Measurements from ENCODE around the gene CATSPERD. TPM values are rescaled to one million over a fixed set of nuclear protein-coding genes. Genes with fewer than 3 reads are reported as not detected.

The CATSPERD gene
- total RNA-seq, 1 experiment from 2014 or later: not detected

DNA sequence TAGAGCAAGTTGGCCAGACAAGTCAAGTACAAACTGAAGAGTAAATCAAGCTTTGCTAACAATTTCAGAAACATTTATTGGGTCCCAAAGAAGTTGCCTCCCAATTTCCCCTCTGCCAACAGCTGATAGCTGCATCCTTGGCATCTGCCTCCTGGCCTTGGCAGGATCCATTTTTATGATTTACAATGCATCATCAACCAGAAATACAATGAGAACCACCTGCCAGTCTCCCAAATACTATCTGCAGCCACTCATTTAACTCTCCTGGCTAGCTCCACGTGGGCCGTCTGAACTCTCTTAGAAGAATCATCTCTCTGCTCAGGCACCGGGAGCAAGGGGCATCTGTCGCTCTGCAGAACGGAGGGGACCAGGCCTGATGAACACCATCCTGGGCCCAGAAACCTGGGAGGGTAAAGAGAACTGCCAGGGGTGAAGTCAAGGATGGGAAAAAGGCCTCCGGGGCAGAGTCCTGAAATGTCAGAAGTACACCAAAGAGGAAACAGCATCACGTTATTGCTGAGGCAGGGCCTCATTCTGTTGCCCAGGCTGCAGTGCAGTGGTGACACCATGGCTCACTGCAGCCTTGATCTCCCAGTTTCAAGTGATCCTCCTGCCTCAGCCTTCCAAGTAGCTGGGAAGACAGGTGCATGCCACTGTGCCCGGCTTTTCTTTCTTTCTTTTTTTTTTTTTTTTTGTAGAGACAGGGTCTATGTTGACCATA is 3.1 kb upstream of the CATSPERD start:
- Histone ChIP-seq H3K9ac (ENCODE audit: extremely low read depth, insufficient read length, low read length) (no peak overlapping the region), H2BK20ac (ENCODE audit: low read depth, low read length, poor library complexity, severe bottlenecking) (no peak overlapping the region), H3K4ac (ENCODE audit: low read depth, low read length) (no peak overlapping the region), H3K14ac (ENCODE audit: insufficient read depth, low read length) (no peak overlapping the region), H2BK12ac (ENCODE audit: insufficient read length, low read depth, low read length) (no peak overlapping the region), H4K91ac (ENCODE audit: insufficient read length, low read depth, low read length) (no peak overlapping the region), H4K8ac (replicated peaks; ENCODE audit: insufficient read length, low read depth, low read length) (no peak overlapping the region), H3K79me2 (ENCODE audit: insufficient read depth, low read length) (peaks cover 31% of the 10 kb centered on the region), H3K18ac (ENCODE audit: insufficient read length, low read depth, low read length) (no peak overlapping the region), H2BK5ac (ENCODE audit: insufficient read length, low read length) (no peak overlapping the region), H4K5ac (ENCODE audit: insufficient read length, low read depth, low read length) (no peak overlapping the region), H3K23me2 (ENCODE audit: insufficient read length, low read depth, low read length, poor library complexity, severe bottlenecking) (peaks cover 9% of the 10 kb centered on the region), H4K20me1 (ENCODE audit: control insufficient read depth, insufficient read depth, insufficient read length) (no peaks in the 10 kb centered on the region), H3K27me3 (ENCODE audit: insufficient read depth, low read length) (no peaks in the 10 kb centered on the region), H3T11ph (ENCODE audit: low read length) (no peak overlapping the region), H3K27ac (ENCODE audit: insufficient read length, low read depth, low read length) (no peak overlapping the region), H3K23ac (ENCODE audit: insufficient read length, low read depth, low read length) (no peak overlapping the region), H3K4me2 (ENCODE audit: insufficient read depth, insufficient read length, low read length) (no peak overlapping the region), H3K79me1 (ENCODE audit: insufficient read depth, low read depth, low read length, poor library complexity, severe bottlenecking) (peaks cover 4% of the 10 kb centered on the region), H2AFZ (ENCODE audit: low read length) (no peak overlapping the region), H2BK15ac (ENCODE audit: low read depth, low read length) (no peak overlapping the region), H3K56ac (ENCODE audit: insufficient read length, low read depth, low read length) (no peak overlapping the region), H3K9me3 (ENCODE audit: control insufficient read depth, low read depth, low read length) (no peaks in the 10 kb centered on the region), H3K4me1 (ENCODE audit: insufficient read depth, low read length) (no peaks in the 10 kb centered on the region), H2AK5ac (ENCODE audit: insufficient read length, low read length) (no peak overlapping the region), H2BK120ac (ENCODE audit: low read depth, low read length, poor library complexity, severe bottlenecking) (no peak overlapping the region)
- peaks cover 16 to 18% of the 10 kb centered on the region in 2 experiments for H3K4me1 Mint-ChIP-seq
- H3K9me3 Mint-ChIP-seq: no peaks in the 10 kb centered on the region; a peak in 2 of 5 replicates
- H3K4me3 Mint-ChIP-seq: peak overlapping the region; percentile 63 to 91
- TF ChIP-seq, protein P1, sequence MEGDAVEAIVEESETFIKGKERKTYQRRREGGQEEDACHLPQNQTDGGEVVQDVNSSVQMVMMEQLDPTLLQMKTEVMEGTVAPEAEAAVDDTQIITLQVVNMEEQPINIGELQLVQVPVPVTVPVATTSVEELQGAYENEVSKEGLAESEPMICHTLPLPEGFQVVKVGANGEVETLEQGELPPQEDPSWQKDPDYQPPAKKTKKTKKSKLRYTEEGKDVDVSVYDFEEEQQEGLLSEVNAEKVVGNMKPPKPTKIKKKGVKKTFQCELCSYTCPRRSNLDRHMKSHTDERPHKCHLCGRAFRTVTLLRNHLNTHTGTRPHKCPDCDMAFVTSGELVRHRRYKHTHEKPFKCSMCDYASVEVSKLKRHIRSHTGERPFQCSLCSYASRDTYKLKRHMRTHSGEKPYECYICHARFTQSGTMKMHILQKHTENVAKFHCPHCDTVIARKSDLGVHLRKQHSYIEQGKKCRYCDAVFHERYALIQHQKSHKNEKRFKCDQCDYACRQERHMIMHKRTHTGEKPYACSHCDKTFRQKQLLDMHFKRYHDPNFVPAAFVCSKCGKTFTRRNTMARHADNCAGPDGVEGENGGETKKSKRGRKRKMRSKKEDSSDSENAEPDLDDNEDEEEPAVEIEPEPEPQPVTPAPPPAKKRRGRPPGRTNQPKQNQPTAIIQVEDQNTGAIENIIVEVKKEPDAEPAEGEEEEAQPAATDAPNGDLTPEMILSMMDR (conservative IDR thresholded peaks at IDR 0.05): no peak
- no peaks in the 10 kb centered on the region for H3K27me3 Mint-ChIP-seq (ENCODE audit: low read depth)
- peaks cover 26 to 45% (median 34%) of the 10 kb centered on the region in 3 experiments for H3K36me3 Mint-ChIP-seq (ENCODE audit: insufficient read depth in 1 of 3, low read depth in 3 of 3)
- WGBS (ENCODE audit: extremely low coverage, insufficient read length, low lambda C conversion rate): no CpG with 5 or more reads among the region's 8 CpGs
- no peak for DNase-seq
- H3K27ac Mint-ChIP-seq: peak overlapping the region in 2 of 3 experiments; percentile 48 to 68; a peak in 4 of 7 replicates

Data from H9 (cell line).